D341Med (cell line): ENCODE measurements around the gene TPH2.

Experiments
- DNase-seq: peaks from one replicate; pipeline ENCODE4 v3.0.0; 2012; ENCODE audit warnings: low spot score

Gene TPH2

GRCh38 chr12:71938728-71939385, at the start of gene TPH2:
TPH2 (plus strand) TSS chr12:71938845; CDS start chr12:71938987, 142 bp downstream.
- peak; percentile 84 for DNase-seq

GRCh38 chr12:71890475-71890874, 48.2 kb upstream of the TPH2 start:
- DNase-seq, result no peak

- DNase-seq, result no peak
Measured at GRCh38 chr12:71892059-71892458, 46.6 kb upstream of the TPH2 start.

- DNase-seq, result no peak
Measured at GRCh38 chr12:71896205-71896882, 42.3 kb upstream of the TPH2 start.

GRCh38 chr12:71900091-71900490, 38.6 kb upstream of the TPH2 start:
- peak; percentile 43 for DNase-seq

GRCh38 chr12:71904629-71905028, 34.0 kb upstream of the TPH2 start:
- DNase-seq, result no peak

- no peak for DNase-seq
Measured at GRCh38 chr12:71935594-71935993, 3.1 kb upstream of the TPH2 start.

GRCh38 chr12:71940068-71940467, 1.4 kb downstream of the TPH2 start:
- no peak for DNase-seq

- DNase-seq, result no peak
Measured at GRCh38 chr12:71941174-71941573, 2.5 kb downstream of the TPH2 start.

GRCh38 chr12:71942259-71942658, 3.6 kb downstream of the TPH2 start:
- no peak for DNase-seq

GRCh38 chr12:71942703-71943102, 4.1 kb downstream of the TPH2 start:
- DNase-seq, result no peak

GRCh38 chr12:71945121-71945520, 6.5 kb downstream of the TPH2 start:
- no peak for DNase-seq

- no peak for DNase-seq
Measured at GRCh38 chr12:71945883-71946282, 7.2 kb downstream of the TPH2 start.

- peak; percentile 60 for DNase-seq
Measured at GRCh38 chr12:71947645-71948105, 9.0 kb downstream of the TPH2 start.

GRCh38 chr12:71948390-71948789, 9.7 kb downstream of the TPH2 start:
- no peak for DNase-seq

GRCh38 chr12:71949646-71950045, 11.0 kb downstream of the TPH2 start:
- DNase-seq, result no peak

- no peak for DNase-seq
Measured at GRCh38 chr12:71950404-71950803, 11.8 kb downstream of the TPH2 start.

GRCh38 chr12:71950819-71951218, 12.2 kb downstream of the TPH2 start:
- DNase-seq, result no peak

- DNase-seq, result no peak
Measured at GRCh38 chr12:71954083-71954778, 15.6 kb downstream of the TPH2 start.

GRCh38 chr12:71954861-71955260, 16.2 kb downstream of the TPH2 start:
- no peak for DNase-seq

- no peak for DNase-seq
Measured at GRCh38 chr12:71955970-71956369, 17.3 kb downstream of the TPH2 start.

- DNase-seq, result no peak
Measured at GRCh38 chr12:71958056-71958455, 19.4 kb downstream of the TPH2 start.

GRCh38 chr12:71958457-71958856, 19.8 kb downstream of the TPH2 start:
- DNase-seq, result no peak
